HG03575 (cell line): Measurements from ENCODE around the gene CFB.
"Not testable (repeated sequence)": the region's sequence is repeated elsewhere in the genome, so short reads cannot be mapped to it uniquely, and the experiment has no call there.

Experiments used
- ATAC-seq: cut with Tn5 transposase; IDR thresholded peaks from one replicate; pipeline ENCODE4 v1.9.1; 2021; ENCODE audit not compliant: unreplicated experiment, insufficient number of reproducible peaks, low FRiP score; ENCODE audit errors: extremely low read depth

CFB gene

GRCh38 chr6:31945507-31946369 is at the start of gene CFB:
CFB (plus strand) TSS chr6:31946095; CDS start chr6:31946222, 127 bp downstream.
- ATAC-seq: no peak

- no peak for ATAC-seq
Observed at GRCh38 chr6:31896493-31896855, 49.4 kb upstream of the CFB start.

- ATAC-seq: no peak
Observed at GRCh38 chr6:31896856-31897611, 48.9 kb upstream of the CFB start.

GRCh38 chr6:31897612-31898382 is 48.1 kb upstream of the CFB start, which contains the start of gene EHMT2:
EHMT2 (minus strand) TSS chr6:31897698; CDS start chr6:31897677, 21 bp downstream.
- ATAC-seq: no peak

GRCh38 chr6:31898383-31899011 is 47.4 kb upstream of the CFB start:
- no peak for ATAC-seq

GRCh38 chr6:31899215-31899614 is 46.7 kb upstream of the CFB start:
- no peak for ATAC-seq

- no peak for ATAC-seq
Observed at GRCh38 chr6:31899882-31900722, 45.8 kb upstream of the CFB start.

- ATAC-seq: no peak
Observed at GRCh38 chr6:31900917-31901414, 44.9 kb upstream of the CFB start.

GRCh38 chr6:31901415-31901952 is 44.4 kb upstream of the CFB start:
- ATAC-seq: no peak

- no peak for ATAC-seq
Observed at GRCh38 chr6:31901953-31902643, 43.8 kb upstream of the CFB start, which contains the start of gene ZBTB12. ZBTB12 (minus strand) TSS chr6:31902086; CDS start chr6:31901305, 781 bp downstream.

GRCh38 chr6:31903957-31904356 is 41.9 kb upstream of the CFB start:
- no peak for ATAC-seq

- no peak for ATAC-seq
Observed at GRCh38 chr6:31905041-31905440, 40.9 kb upstream of the CFB start.

- ATAC-seq: no peak
Observed at GRCh38 chr6:31906122-31906521, 39.8 kb upstream of the CFB start.

GRCh38 chr6:31906727-31907126 is 39.2 kb upstream of the CFB start:
- not testable (repeated sequence) for ATAC-seq

- ATAC-seq: no peak
Observed at GRCh38 chr6:31907158-31907813, 38.6 kb upstream of the CFB start.

- not testable (repeated sequence) for ATAC-seq
Observed at GRCh38 chr6:31908255-31908654, 37.6 kb upstream of the CFB start.

- no peak for ATAC-seq
Observed at GRCh38 chr6:31908791-31909190, 37.1 kb upstream of the CFB start.
